HG02840 (cell line): Measurements from ENCODE around the gene ZNF512.
"Not testable (repeated sequence)": the region's sequence is repeated elsewhere in the genome, so short reads cannot be mapped to it uniquely, and the experiment has no call there.

Source experiments
- ATAC-seq: cut with Tn5 transposase; IDR thresholded peaks from one replicate; pipeline ENCODE4 v1.9.1; 2021; ENCODE audit warnings: mild to moderate bottlenecking, moderate library complexity, moderate number of reproducible peaks; ENCODE audit not compliant: unreplicated experiment, low FRiP score

Gene ZNF512, protein sequence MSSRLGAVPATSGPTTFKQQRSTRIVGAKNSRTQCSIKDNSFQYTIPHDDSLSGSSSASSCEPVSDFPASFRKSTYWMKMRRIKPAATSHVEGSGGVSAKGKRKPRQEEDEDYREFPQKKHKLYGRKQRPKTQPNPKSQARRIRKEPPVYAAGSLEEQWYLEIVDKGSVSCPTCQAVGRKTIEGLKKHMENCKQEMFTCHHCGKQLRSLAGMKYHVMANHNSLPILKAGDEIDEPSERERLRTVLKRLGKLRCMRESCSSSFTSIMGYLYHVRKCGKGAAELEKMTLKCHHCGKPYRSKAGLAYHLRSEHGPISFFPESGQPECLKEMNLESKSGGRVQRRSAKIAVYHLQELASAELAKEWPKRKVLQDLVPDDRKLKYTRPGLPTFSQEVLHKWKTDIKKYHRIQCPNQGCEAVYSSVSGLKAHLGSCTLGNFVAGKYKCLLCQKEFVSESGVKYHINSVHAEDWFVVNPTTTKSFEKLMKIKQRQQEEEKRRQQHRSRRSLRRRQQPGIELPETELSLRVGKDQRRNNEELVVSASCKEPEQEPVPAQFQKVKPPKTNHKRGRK

DNA sequence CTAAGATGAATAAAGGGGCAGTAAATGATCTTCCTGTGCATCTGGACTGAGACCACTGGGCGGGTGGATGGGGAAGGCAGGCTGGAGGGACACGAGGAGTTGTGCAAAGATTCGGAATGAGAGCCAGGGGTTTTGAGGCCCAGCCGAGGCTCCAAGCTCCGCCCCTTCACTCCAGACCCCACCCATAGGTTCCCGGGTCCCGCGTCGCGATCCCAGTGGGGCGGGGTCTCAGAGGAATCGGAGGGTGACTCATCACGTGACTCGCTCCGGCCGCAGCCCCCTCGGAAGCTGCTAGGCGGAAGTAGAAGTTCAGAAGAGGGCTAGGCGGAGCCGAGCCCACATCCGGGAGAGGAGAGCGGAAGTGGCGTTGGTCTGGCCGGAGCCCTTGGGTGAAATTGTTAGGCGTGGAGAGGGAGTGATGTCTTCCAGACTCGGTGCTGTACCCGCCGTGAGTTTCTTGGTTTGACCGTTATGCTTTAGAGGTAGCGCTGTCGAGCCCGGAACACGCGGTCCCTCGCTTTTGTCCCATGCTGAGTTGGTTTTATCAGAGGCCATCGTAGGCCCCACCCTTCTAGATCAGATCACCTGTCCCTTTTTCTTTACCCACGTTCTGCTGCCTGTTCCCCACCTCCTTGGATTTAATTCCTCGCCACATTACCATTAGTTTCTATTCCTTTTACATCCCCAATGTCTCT, at the start of gene ZNF512:
Gene ZNF512 (plus strand): TSS at position 348 of the 695 bp plus-strand sequence. CDS start 71 bp downstream, at position 419.
- peak; percentile 85 for ATAC-seq

DNA sequence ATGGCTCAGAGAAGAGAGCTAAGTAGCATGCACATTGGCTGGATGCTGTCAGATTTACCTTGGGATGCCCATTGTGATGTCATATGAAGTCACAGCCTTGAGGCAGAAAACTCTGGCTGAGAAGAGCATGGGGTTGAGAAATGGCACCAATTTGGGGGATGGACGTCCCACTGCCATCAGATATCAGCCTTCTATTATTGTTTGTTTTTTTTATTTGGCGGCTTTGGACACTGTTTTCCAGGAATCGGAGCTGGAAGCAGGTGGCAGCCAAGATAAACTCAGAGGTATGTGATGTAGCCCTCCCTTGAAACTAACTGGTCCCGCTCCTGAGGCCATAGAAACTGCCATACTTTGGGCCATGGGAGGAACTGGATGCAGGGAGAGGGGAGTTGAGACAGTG, 45.6 kb upstream of the ZNF512 start:
- ATAC-seq: no peak

DNA sequence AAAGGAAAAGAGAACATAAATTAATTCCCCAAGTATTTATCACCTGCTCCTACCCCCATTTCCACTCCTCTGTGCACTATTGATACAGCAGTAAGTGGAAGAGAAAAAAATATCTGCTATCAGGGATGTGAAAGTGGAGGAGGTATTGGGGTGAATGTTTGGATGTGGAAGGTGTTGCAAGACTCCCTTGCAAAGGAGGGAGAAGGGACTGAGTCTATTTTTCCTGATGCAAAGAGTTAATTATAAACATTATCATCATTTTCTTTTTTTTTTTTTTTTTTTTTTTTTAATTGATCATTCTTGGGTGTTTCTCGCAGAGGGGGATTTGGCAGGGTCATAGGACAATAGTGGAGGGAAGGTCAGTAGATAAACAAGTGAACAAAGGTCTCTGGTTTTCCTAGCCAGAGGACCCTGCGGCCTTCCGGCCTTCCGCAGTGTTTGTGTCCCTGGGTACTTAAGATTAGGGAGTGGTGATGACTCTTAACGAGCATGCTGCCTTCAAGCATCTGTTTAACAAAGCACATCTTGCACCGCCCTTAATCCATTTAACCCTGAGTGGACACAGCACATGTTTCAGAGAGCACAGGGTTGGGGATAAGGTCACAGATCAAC, 43.9 kb upstream of the ZNF512 start:
- not testable (repeated sequence) for ATAC-seq

DNA sequence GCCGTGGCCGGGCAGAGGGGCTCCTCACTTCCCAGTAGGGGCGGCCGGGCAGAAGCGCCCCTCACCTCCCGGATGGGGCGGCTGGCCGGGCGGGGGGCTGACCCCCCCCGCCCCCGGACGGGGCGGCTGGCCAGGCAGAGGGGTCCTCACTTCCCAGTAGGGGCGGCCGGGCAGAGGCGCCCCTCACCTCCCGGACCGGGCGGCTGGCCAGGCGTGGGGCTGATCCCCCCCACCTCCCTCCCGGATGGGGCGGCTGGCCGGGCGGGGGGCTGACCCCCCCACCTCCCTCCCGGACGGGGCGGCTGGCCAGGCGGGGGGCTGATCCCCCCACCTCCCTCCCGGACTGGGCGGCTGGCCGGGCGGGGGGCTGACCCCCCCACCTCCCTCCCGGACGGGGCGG, 43.2 kb upstream of the ZNF512 start:
- not testable (repeated sequence) for ATAC-seq

DNA sequence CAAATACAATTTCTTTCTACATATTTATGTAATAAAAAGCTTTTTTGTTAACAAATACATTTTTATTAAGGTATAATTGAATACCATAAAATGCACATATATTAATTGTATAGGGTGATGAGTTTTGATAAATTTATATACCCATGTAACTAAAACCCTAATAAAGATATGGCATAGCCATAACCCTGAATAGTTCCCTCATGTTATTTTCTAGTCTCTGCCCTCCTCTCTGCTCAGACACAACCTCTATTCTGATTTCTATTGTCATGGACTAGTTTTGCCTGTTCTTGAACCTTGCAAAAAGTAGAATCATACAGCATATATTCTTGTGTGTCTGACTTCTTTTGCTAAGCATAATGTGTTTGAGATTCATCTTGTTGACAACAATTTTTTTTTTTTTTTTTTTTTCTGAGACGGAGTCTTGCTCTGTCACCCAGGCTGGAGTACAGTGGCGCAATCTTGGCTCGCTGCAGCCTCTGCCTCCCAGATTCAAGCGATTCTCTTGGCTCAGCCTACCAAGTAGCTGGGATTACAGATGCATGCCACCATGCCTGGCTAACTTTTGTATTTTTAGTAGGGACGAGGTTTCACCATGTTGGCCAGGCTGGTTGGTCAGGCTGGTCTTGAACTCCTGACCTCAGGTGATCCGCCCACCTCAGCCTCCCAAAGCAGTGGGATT, 38.6 kb upstream of the ZNF512 start:
- no peak for ATAC-seq

DNA sequence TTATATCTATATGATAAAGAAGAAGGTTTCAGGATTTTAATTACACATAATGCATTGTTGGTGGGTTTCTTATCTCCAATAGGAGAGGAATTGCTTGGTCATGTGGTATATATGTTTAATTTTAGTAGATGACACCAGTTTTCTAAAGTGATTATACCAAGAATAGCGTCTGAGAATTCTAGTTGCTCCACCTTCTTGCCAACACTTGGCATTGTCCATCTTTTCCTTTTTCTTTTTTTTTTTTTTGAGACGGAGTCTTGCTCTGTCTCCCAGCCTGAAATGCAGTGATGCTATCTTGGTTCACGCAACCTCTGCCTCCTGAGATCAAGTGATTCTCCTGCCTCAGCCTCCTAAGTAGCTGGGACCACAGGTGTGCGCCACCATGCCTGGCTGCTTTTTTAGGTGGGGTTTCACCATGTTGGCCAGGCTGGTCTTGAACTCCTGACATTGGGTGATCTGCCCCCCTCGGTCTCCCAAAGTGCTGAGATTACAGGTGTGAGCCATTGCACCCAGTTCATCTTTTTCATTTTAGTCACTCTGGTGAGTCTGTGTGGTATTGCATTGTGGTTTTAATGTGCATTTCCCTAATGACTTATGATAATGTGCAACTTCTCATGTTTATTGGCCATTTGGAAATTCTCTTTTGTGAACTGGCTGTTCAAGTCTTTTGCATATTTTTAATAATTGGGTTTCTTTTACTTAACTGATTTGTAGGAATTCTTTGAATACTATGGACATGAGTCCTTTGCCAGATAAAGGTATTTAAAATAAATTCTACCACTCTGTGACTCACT, 37.3 kb upstream of the ZNF512 start:
- ATAC-seq: no peak

DNA sequence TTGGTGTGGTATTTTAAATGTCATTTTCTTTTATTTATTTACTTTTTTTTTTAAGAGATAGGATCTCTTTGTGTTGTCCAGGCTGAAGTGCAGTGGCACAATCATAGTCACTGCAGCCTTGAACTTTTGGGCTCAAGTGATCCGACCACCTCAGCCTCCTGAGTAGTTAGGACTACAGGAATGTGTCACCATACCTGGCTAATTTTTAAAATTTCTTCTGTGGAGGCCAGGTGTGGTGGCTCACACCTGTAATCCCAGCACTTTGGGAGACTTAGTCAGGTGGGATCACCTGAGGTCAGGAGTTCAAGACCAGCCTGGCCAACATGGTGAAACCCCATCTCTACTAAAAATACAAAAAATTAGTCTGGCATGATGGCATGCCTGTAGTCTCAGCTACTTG, 33.5 kb upstream of the ZNF512 start:
- no peak for ATAC-seq

DNA sequence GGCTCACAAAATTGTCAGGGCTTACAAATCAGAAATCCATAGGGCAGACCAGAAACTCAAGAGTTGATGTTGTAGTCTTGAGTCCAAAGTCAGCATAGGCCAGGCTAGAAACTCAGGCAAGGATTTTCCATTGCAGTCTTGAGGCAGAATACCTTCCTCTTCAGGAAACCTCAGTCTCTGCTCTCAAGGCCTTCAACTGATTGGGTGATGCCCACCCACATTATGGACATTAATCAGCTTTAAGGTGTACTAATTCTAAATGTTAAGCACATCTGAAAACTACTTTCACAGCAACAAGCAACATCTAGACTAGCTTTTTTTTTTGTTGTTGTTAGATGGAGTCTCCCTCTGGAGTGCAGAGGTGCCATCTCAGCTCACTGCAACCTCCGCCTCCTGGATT, 31.3 kb upstream of the ZNF512 start:
- no peak for ATAC-seq

DNA sequence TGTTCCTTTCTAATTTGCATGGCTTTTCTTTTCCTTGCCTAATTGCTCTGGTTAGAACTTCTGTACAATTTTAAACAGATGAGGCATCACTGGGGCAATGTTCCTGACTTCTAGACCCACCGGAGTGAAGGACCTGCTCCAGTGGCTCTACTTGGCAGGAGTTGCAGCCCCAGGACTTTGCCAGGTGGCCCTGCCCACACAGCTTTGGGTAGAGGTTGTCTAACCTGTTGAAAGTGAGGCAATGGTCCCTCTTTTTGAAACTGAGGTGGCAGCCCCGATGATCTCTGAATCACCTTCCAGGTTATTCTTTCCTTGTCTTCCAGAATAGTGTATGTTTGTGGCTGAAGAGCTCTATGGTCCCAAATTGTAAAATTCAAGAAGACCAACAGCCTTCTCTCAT, 29.9 kb upstream of the ZNF512 start:
- ATAC-seq: no peak

DNA sequence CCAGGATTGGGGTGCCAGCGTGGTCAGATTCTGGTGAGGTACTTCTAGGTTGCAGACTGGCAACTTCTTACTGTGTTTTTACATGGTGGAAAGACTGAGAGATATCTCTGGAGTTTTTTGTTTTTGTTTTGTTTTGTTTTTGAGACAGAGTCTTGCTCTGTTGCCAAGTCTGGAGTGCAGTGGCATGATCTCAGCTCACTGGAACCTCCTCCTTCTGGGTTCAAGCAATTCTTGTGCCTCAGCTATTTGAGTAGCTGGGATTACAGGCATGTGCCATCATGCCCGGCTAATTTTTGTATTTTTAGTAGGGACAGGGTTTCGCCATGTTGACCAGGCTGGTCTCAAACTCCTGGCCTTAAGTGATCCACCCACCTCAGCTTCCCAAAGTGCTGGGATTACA, 28.4 kb upstream of the ZNF512 start:
- ATAC-seq: not testable (repeated sequence)

DNA sequence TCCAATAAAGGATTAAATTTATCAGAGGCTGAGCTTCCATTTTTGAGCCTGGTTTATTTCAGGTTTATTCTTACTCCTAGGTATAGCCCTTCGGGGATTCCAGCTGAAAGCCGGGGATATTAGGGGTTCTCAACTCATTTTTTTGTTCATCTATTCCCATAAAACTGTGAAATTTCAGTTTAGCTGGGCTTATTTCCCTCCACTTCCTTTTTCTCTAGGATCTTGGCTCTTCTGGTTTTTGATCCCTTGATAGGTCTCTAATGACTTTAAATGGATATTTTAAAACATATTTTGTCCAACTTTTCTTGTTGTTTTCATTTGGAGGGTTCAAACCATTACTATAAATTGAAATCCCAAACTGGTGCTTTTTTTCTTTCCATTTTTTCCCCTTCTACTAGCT, 23.6 kb upstream of the ZNF512 start:
- no peak for ATAC-seq

DNA sequence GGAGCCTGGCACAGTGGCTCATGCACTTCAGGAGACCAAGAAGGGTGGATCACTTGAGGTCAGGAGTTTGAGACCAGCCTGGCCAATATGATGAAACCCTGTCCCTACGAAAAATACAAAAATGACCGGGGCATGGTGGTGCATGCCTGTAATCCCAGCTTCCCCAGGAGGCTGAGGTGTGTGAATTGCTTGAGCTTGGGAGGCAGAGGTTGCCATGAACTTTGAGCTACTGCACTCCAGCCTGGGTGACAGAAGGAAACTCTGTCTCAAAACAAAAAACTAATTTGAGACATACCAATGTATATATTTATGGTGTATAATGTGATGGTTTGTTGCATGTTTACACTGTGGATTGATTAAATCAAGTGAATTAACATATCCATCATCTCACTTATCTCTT, 21.8 kb upstream of the ZNF512 start:
- no peak for ATAC-seq

DNA sequence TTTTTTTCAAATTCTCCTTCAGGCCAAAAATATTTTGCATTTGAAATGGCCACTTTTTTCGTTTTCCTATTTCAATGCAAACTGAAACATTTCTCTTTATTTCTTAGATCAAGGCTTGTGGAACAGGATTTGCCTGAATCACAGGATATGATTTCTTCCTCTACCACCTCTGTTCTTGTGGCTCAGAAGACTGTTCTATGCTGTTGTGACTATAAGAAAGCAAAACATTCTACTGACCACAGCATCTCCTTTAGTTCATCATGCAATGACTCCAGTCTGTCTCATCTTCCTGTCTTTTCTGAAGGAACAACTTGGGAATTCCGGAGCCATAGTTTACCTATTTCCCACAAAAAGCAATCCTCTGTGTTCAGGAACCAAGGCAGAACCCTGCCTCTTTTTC, 16.2 kb upstream of the ZNF512 start:
- no peak for ATAC-seq

DNA sequence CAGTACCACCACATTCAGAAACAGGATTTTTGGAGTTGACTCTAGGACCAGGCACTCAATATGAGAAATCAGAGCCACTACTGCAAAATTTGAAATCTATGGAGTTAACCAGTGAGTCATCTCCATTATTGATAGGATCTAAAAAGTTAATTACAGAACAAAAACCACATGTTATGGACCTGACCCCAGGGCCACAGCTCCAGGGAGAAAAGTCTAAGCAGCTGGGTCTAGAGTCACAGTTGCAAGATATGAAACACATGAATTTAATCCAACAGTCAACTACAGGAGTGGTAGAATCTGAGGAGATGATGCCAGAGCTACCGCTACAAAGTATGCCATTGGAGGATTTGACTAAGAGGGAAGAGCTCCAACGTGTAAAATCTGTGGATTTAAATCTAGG, 13.4 kb upstream of the ZNF512 start:
- ATAC-seq: no peak

DNA sequence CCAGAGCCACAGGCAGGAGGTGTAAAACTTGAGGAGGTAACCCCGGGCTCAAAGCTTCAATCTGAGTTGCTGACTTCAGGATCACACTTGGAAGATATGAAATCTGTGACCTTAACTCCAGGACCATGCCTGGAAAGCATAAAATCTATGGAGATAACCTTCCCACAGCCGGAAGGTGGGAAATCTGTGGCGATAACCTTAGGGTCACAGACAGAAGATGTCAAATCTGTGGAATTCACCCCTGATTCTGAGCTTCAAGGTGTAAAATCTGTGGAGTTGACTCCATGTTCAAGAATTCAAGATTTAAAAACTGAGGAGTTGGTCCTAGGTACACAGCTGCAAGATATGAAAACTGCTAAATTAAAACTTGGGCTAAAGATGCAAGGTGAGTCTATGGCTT, 11.6 kb upstream of the ZNF512 start:
- ATAC-seq: no peak

DNA sequence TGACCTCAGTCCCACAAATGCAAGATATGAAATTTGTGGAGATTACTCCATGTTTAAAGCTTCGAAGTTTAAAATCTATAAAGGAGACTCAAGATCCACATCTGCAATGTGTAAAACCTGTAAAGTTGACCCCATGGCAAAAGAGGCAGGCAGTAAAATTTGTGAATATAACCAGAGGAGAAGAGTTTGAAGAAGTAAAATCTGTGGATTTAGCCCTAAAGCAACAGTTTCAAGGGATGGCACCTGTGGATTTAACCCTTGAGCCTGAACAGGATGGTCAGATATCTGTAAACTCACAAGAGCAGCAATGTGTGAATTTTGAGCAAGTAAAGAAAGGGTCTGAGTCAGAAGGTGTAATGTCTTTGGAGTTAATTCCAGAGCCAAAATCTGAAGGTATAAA, 11.2 kb upstream of the ZNF512 start:
- no peak for ATAC-seq

DNA sequence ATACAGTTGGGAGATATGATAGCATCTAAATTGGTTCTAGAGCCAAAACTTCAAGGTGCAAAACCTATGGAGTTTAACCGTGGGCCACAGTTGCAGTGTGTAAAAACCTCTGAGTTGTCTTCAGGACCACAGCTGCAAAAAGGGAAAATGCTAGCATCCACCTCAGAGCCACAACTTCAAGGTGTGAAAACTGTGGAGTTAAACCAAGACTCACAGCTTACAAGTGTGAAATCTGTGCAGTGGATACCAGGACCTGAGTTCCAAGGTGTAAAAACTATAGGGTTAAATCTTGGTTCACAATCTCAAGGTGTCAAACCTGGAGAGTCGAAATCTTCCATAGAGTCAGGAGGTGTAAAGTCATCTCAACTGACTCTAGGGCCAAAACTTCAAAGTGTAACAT, 10.4 kb upstream of the ZNF512 start:
- no peak for ATAC-seq

DNA sequence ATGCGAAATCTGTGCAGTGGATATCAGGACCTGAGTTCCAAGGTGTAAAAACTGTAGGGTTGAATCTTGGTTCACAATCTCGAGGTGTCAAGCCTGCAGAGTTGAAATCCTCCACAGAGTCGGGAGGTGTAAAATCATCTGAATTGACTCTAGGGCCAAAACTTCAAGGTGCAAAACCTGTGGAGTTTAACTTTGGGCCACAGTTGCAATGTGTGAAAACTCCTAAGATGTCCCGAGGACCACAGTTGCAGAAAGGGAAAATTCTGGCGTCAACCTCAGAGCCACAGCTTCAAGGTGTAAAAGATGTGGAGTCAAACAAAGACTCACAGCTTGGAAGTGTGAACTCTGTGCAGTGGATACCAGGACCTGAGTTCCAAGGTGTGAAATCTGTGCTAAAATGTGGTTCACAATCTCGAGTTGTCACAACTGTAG, 9.8 kb upstream of the ZNF512 start:
- no peak for ATAC-seq

DNA sequence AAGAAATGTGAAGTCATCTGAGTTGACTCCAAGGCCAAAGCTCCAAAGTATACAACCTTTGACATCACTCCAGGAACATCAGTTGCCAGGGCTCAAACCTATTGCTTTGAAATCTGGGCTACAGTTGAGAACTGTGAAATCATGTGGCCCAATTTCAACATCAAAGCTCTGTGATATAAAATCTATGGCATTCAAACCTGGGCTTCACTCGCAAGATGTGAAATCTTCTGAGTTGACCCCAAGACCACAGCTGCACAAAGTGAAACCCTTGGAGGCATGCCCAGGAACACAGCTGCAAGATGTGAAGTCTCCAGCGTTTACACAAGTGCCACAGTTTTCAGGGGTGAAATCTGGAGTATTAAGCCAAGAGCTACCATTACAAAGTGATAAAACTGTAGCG, 9.4 kb upstream of the ZNF512 start:
- no peak for ATAC-seq
